Right atrium auricular region (tissue), 2 donors: ENCODE results near the gene MECR. TPM values are rescaled to one million over a fixed set of nuclear protein-coding genes. Genes with fewer than 3 reads are reported as not detected.

Experiments
- DNase-seq: peaks from one replicate; pipeline ENCODE4 v3.0.0-alpha.2; 2019; ENCODE audit warnings: low spot score
- H3K27ac ChIP-seq, 2 donors: fragments of 200-600 bp; sonication (generic); 1 replicate in 1 of 2; 2 replicates in 1 of 2; pipeline ENCODE4 v1.5.1; 2016 to 2019
- H3K27me3 ChIP-seq, 2 donors: fragments of 200-600 bp; sonication (generic); one replicate each; pipeline versions ENCODE4 v1.5.1 to v1.6.0; 2017 to 2019
- H3K36me3 ChIP-seq: fragments of 200-600 bp; sonication (generic); one replicate; pipeline ENCODE4 v1.5.1; 2016
- H3K4me1 ChIP-seq, 2 donors: fragments of 200-600 bp; sonication (generic); one replicate each; pipeline versions ENCODE4 v1.5.1 to v1.6.0; 2017 to 2019
- H3K4me3 ChIP-seq, 2 donors: fragments of 200-600 bp; sonication (generic); 1 replicate in 1 of 2; 2 replicates in 1 of 2; pipeline ENCODE4 v1.5.1; 2017 to 2019; ENCODE audit warnings: mild to moderate bottlenecking in 1 of 2, moderate library complexity in 1 of 2
- H3K9me3 ChIP-seq, 2 donors: fragments of 200-600 bp; sonication (generic); one replicate each; pipeline ENCODE4 v1.5.1; 2019
- CTCF ChIP-seq, 2 donors: fragments of 200-600 bp; sonication (generic); IDR thresholded peaks; one replicate each; pipeline ENCODE4 v1.5.1; 2019; ENCODE audit warnings: antibody characterized with exemption in 2 of 2
- total RNA-seq, 2 donors: library from RNA; depleted of rRNA; stranded (reverse); fragments of >200 nt; gene quantifications; one replicate each; pipeline ENCODE4 v1.1.0, GENCODE V29; 2016

Gene MECR
- total RNA-seq, 2 donors from 2014 or later: 18.4 to 24.3 TPM

- H3K36me3 ChIP-seq: peaks cover 28% of the 10 kb centered on the region
- H3K27ac ChIP-seq: no peak overlapping the region
- no peak overlapping the region for H3K4me3 ChIP-seq
- no peaks in the 10 kb centered on the region for H3K4me1 ChIP-seq
- H3K9me3 ChIP-seq: no peaks in the 10 kb centered on the region
- no peaks in the 10 kb centered on the region for H3K27me3 ChIP-seq
- DNase-seq: no peak
- TF ChIP-seq CTCF (IDR thresholded peaks at IDR 0.05): no peak
Measured at GRCh38 chr1:29190718-29191117, 40.0 kb downstream of the MECR start.

- H3K27me3 ChIP-seq: no peaks in the 10 kb centered on the region
- peaks cover 0 to 8% of the 10 kb centered on the region in 2 donors for H3K4me1 ChIP-seq
- H3K4me3 ChIP-seq: no peak overlapping the region
- no peak overlapping the region for H3K27ac ChIP-seq
- no peaks in the 10 kb centered on the region for H3K36me3 ChIP-seq
- TF ChIP-seq CTCF (IDR thresholded peaks at IDR 0.05): no peak
- no peaks in the 10 kb centered on the region for H3K9me3 ChIP-seq
- no peak for DNase-seq
Measured at GRCh38 chr1:29186707-29187106, 44.0 kb downstream of the MECR start.

- Histone ChIP-seq H3K4me1 (peaks cover 0 to 8% of the 10 kb centered on the region in 2 donors), H3K27me3 (no peaks in the 10 kb centered on the region)
Measured at GRCh38 chr1:29186252-29186651, 44.5 kb downstream of the MECR start.

GRCh38 chr1:29183287-29183686, 47.4 kb downstream of the MECR start:
- no peak overlapping the region for H3K27ac ChIP-seq
- H3K9me3 ChIP-seq: no peaks in the 10 kb centered on the region
- no peak overlapping the region for H3K4me3 ChIP-seq
- peaks cover 0 to 33% of the 10 kb centered on the region in 2 donors for H3K4me1 ChIP-seq
- DNase-seq: no peak
- H3K36me3 ChIP-seq: no peaks in the 10 kb centered on the region
- TF ChIP-seq CTCF (IDR thresholded peaks at IDR 0.05): no peak
- H3K27me3 ChIP-seq: no peaks in the 10 kb centered on the region

More at GRCh38 chr1:29186252-29186651, 44.5 kb downstream of the MECR start:
- Histone ChIP-seq H3K4me3 (no peak overlapping the region), H3K27ac (no peak overlapping the region), H3K36me3 (no peaks in the 10 kb centered on the region), H3K9me3 (no peaks in the 10 kb centered on the region)
- no peak for DNase-seq
- TF ChIP-seq CTCF (IDR thresholded peaks at IDR 0.05): no peak

- Histone ChIP-seq H3K4me1 (peaks cover 0 to 49% of the 10 kb centered on the region in 2 donors), H3K27me3 (no peaks in the 10 kb centered on the region), H3K9me3 (no peaks in the 10 kb centered on the region), H3K27ac (peak within 1 kb of the TSS; percentile 99), H3K4me3 (peak within 1 kb of the TSS; percentile 90 to 92), H3K36me3 (no peaks in the 10 kb centered on the region)
- TF ChIP-seq CTCF (IDR thresholded peaks at IDR 0.05): peak; percentile 65 to 79
- DNase-seq: peak; percentile 98
Measured at GRCh38 chr1:29181413-29182225, 49.1 kb downstream of the MECR start, which contains the start of gene SRSF4. Gene SRSF4 (minus strand): TSS chr1:29181900. CDS start chr1:29181752, 148 bp downstream.
